Small intestine (tissue), 16 donors: ENCODE results near the gene CCDC38. TPM values are rescaled to one million over a fixed set of nuclear protein-coding genes. Genes with fewer than 3 reads are reported as not detected.

Source experiments
- DNase-seq, 2 donors: peaks; one replicate each; pipeline versions ENCODE4 v3.0.0 to v3.0.0-alpha.2; 2013
- FAIRE-seq: peaks from 2 replicates; lab custom pipeline; 2012; peaks lifted over from hg19 to GRCh38; lab: Jason Lieb, UNC
- H3K27ac ChIP-seq, 3 donors: one replicate each; pipeline ENCODE4 v1.5.1; 2013; ENCODE audit warnings: low read length in 2 of 3, mild to moderate bottlenecking in 2 of 3, control low read depth in 1 of 3, inconsistent platforms in 1 of 3, low read depth in 1 of 3, moderate library complexity in 1 of 3
- H3K27me3 ChIP-seq, 3 donors: one replicate each; pipeline ENCODE4 v1.6.1; 2013; ENCODE audit warnings: low read length in 3 of 3, inconsistent platforms in 1 of 3; ENCODE audit not compliant: control insufficient read depth in 3 of 3, insufficient read depth in 3 of 3
- H3K36me3 ChIP-seq, 3 donors: one replicate each; pipeline ENCODE4 v1.6.1; 2013; ENCODE audit warnings: low read length in 3 of 3, inconsistent platforms in 1 of 3, low read depth in 1 of 3, mild to moderate bottlenecking in 1 of 3, moderate library complexity in 1 of 3; ENCODE audit not compliant: control insufficient read depth in 3 of 3, insufficient read depth in 2 of 3
- H3K4me1 ChIP-seq, 3 donors: one replicate each; pipeline ENCODE4 v1.6.1; 2013; ENCODE audit warnings: low read length in 2 of 3, inconsistent platforms in 1 of 3, low read depth in 1 of 3, mild to moderate bottlenecking in 1 of 3, moderate library complexity in 1 of 3; ENCODE audit not compliant: control insufficient read depth in 3 of 3, insufficient read depth in 2 of 3
- H3K4me3 ChIP-seq, 3 donors: one replicate each; pipeline ENCODE4 v1.5.1; 2013; ENCODE audit warnings: low read length in 3 of 3, control low read depth in 1 of 3, inconsistent platforms in 1 of 3, low read depth in 1 of 3, mild to moderate bottlenecking in 1 of 3, moderate library complexity in 1 of 3
- H3K9me3 ChIP-seq, 2 donors: one replicate each; pipeline ENCODE4 v1.6.1; 2013; ENCODE audit warnings: low read depth in 1 of 2, low read length in 1 of 2; ENCODE audit not compliant: control insufficient read depth in 2 of 2, insufficient read depth in 1 of 2
- WGBS, 3 donors: extraction: QIAGEN DNeasy Blood & Tissue Kit; methylation state at CpG; one replicate each; pipeline ENCODE4 v1.1.7; 2013; 5-methylcytosine and 5-hydroxymethylcytosine counted together
- long read RNA-seq, 10 donors: transcript quantifications; one replicate each; lab custom pipeline, GENCODE V29; 2026
- polyA plus RNA-seq, 4 donors: library from polyadenylated mRNA; stranded (reverse) in 3 of 4; unstranded in 1 of 4; fragments of 200-250 nt in 3 of 4; fragments of 120-200 nt in 1 of 4; gene quantifications; one replicate each; pipeline versions ENCODE4 v1.2.1 to v1.2.3, GENCODE V29; 2013
- donor health status: healthy with polysubstance abuse.
- donor health status: control.
- donor health status: control.
- donor health status: Bipolar disorder and iron deficiency.
- donor health status: healthy.

The CCDC38 gene
- polyA plus RNA-seq, result under 1 TPM in 2 of 4 donors, not detected in 2; 0.09 to 0.58 TPM
- long read RNA-seq, donor 1, result 0 reads
- long read RNA-seq, donor 2, result 0 reads
- long read RNA-seq, donor 3, result 0 reads
- long read RNA-seq, donor 4, result 0 reads
- long read RNA-seq, donor 5, result 0 reads
- long read RNA-seq, donor 6, result 0 reads
- long read RNA-seq, donor 7, result 0 reads
- long read RNA-seq, donor 8, result 0 reads
- long read RNA-seq, donor 9, result 0 reads
- long read RNA-seq, donor 10, result 0 reads

DNA sequence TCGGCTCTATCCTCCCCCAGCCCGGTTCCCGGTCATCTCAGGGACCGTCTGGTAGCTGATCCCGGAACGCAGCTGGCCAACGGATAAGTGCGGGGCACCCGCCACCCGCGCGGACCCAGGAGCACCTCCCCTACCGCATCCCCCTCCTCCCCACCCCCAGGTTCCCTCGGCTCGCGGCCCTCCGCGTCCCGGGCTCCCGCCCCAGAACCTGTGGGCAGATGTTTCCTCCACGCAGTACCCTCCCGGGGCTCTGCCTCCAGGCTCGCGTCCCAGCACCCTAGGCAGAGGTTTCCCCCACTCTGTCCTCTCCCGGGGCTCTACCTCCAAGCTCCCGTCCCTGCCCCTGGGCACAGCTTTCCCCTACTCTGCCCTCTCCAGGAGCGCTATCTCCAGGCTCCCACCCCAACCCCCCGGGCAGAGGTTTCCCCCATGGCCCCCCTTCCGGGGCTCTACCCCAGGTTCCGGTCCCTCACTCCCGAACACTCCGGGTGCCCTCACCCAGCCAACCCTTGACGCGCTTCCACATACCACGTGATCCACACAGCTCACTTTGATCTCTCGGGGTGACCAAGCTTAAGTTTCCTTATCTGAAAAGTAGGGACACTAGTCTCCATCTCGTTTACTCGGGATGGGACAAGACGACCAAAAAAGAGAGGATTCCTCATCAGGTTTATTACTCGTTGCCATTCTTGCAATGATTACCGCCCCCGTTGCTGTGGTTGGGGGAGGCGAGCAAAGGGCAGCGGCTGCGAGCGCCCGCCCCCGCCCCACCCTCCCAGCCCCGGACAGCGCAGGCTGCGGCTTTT is at the start of gene CCDC38:
TSS of gene CCDC38 (minus strand) at position 91 of the 806 bp plus-strand sequence. CDS start 6,105 bp downstream, outside the sequence.
- FAIRE-seq (no peak), DNase-seq (peak; percentile 91)
- peak within 1 kb of the TSS; percentile 76 to 93 (median 81) for H3K27ac ChIP-seq
- H3K4me1 ChIP-seq, result peaks cover 0 to 5% (median 0%) of the 10 kb centered on the region in 3 donors
- H3K9me3 ChIP-seq, result no peaks in the 10 kb centered on the region
- peak within 1 kb of the TSS; percentile 82 to 88 (median 87) for H3K4me3 ChIP-seq
- no peaks in the 10 kb centered on the region for H3K36me3 ChIP-seq
- 0% methylated on average over 35 to 51 of the region's 51 CpGs for WGBS, 3 donors
- peaks cover 0 to 7% (median 0%) of the 10 kb centered on the region in 3 donors for H3K27me3 ChIP-seq

DNA sequence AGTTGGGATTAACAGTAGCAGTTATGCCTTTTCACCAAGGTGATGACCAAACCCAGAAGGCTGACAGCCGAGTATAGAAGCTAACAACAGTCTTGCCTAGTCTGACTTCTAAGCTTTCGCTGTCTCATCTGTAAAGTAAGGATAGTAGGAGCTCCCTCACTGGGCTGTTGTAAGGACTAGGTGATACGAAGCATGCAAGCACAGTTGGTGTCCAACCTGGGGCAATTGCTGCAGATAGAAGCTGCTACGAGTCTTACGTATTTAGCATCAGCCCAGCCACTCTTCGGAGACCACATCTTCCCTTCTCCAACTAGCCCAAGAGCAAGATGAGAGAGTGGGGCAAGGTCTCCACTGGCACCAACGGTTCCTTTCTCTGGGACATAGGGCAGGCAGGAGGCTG is 47.7 kb upstream of the CCDC38 start:
- Histone ChIP-seq H3K9me3 (peaks cover 0 to 6% of the 10 kb centered on the region in 2 donors), H3K27ac (no peak overlapping the region), H3K27me3 (peaks cover 0 to 4% (median 0%) of the 10 kb centered on the region in 3 donors), H3K36me3 (peaks cover 0 to 8% (median 0%) of the 10 kb centered on the region in 3 donors), H3K4me1 (no peaks in the 10 kb centered on the region), H3K4me3 (no peak overlapping the region)
- WGBS, 3 donors, result 83 to 90% (median 87%) methylated on average over 7 of the region's 7 CpGs
- no peak for FAIRE-seq
- DNase-seq, result no peak

- Histone ChIP-seq H3K27ac (no peak overlapping the region), H3K36me3 (peaks cover 0 to 7% (median 0%) of the 10 kb centered on the region in 3 donors), H3K27me3 (peaks cover 0 to 4% (median 0%) of the 10 kb centered on the region in 3 donors), H3K4me3 (no peak overlapping the region), H3K4me1 (no peaks in the 10 kb centered on the region), H3K9me3 (peaks cover 0 to 6% of the 10 kb centered on the region in 2 donors)
- FAIRE-seq (no peak), DNase-seq (no peak)
- whole genome bisulfite sequencing, 3 donors, result 54 to 85% (median 66%) methylated on average over 4 of the region's 4 CpGs
Measured at GRCh38 chr12:95989504-95990123, 47.2 kb upstream of the CCDC38 start.

DNA sequence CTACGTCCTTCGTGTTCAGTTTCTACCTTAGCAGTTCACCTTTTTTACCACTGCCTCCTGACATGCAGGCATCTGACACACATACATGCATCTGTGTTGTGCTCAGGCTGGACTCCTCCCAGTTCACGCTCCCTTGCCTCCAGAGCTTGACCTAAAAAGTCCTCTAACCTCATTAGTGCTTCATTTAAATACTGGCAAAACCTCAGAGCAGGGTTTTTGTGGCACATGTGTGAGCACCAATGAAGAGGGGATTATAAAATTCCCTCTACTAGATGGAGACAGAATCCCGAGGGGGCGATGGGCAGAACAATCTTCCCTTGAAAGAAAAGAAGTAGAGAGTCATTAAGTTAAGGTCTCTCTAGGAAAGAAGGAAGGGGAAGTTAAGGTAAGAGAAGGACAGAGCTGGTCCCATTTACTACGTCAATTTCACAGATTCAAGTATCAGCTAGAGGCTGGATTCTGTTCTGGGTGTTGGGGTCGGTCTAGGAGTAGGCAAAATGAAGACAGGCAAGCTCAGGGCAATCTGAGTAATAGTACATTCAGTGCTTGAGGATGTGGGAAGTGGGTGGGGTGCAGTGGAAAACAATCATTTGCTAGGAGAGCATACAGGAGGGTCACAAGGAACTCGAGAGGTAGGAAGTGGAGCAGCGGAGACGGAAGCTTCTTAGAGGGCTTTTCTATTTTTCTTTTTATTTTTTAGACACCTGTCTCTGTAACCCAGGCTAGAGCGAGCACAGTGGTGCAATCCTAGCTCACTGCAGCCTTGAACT is 46.3 kb upstream of the CCDC38 start:
- Histone ChIP-seq H3K4me3 (no peak overlapping the region), H3K27me3 (peaks cover 0 to 4% (median 0%) of the 10 kb centered on the region in 3 donors), H3K36me3 (peaks cover 0 to 4% (median 0%) of the 10 kb centered on the region in 3 donors), H3K4me1 (no peaks in the 10 kb centered on the region), H3K9me3 (peaks cover 0 to 6% of the 10 kb centered on the region in 2 donors), H3K27ac (no peak overlapping the region)
- DNase-seq (no peak), FAIRE-seq (no peak)
- 78 to 87% (median 82%) methylated on average over 11 of the region's 11 CpGs for WGBS, 3 donors

DNA sequence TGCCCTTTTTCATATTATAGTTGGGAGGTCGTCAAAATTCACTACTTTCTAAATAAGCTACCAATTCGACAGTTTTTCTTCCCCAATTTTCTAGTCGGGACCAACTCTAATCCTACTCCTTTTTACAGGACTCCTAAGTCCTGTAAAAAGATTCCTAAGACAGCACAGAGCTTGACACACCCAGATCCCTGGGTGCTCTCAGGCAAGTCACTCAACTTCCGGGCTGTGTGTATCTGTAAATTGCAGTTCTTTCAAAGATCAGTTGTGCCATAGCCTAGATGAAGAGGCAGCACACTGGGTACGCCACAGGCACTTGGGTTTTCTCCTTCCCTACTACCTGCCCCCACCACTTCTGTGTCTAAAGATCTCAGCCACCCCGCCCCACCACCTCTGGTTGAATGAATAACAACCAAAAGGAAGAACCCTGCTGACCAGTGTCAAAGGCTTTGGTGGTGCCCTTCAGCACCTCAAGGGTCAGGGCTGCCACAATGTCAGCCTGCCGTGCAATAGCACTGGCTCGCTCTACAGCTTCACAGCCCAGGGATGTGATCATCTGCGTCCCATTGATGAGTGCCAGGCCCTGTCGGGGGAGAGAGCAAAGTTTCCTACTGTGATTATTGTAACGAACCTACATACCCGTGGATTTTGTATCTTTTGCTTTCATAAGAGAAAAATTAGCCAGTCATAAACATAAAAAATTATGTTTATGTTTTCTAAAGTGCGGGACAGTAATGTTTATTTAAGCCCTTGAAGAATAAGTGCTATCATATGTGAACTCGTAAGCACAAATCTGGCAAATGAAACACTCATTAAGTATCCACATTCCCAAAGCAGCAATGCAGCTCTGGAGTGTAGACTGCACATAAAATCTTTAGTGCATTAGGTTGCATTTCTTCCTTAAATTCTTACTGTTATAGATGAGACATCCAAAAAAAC is 44.5 kb upstream of the CCDC38 start:
- peaks cover 0 to 6% of the 10 kb centered on the region in 2 donors for H3K9me3 ChIP-seq
- no peak overlapping the region for H3K27ac ChIP-seq
- WGBS, 3 donors, result 71 to 82% (median 81%) methylated on average over 14 of the region's 14 CpGs
- peaks cover 0 to 4% (median 0%) of the 10 kb centered on the region in 3 donors for H3K36me3 ChIP-seq
- DNase-seq (no peak), FAIRE-seq (no peak)
- no peaks in the 10 kb centered on the region for H3K4me1 ChIP-seq
- H3K27me3 ChIP-seq, result peaks cover 0 to 4% (median 0%) of the 10 kb centered on the region in 3 donors
- H3K4me3 ChIP-seq, result no peak overlapping the region

DNA sequence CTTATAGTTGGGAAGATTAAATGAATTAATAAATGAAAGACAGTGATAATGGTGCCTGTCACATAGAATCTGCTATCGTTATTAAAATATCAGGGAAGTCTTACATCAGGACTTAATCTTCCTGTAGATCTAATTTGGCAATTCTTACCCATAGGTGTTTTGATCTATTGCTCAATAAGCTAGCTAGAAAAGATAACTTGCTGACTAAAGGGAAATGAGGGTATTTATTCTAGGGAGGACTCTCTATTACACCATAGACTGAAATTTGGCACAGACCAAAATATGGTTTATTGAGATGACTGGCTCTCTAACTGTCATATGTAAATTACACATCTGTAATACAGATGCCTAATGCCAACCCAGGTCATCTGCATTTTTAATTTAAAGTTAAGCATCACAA is 42.3 kb upstream of the CCDC38 start:
- no peak for DNase-seq
- Histone ChIP-seq H3K4me1 (peaks cover 0 to 4% (median 0%) of the 10 kb centered on the region in 3 donors), H3K27me3 (peaks cover 0 to 4% (median 0%) of the 10 kb centered on the region in 3 donors), H3K4me3 (no peak overlapping the region), H3K36me3 (no peaks in the 10 kb centered on the region), H3K9me3 (no peaks in the 10 kb centered on the region), H3K27ac (no peak overlapping the region)
- no peak for FAIRE-seq
- WGBS, 3 donors, result 88 to 100% (median 95%) methylated on average over 1 of the region's 1 CpG

DNA sequence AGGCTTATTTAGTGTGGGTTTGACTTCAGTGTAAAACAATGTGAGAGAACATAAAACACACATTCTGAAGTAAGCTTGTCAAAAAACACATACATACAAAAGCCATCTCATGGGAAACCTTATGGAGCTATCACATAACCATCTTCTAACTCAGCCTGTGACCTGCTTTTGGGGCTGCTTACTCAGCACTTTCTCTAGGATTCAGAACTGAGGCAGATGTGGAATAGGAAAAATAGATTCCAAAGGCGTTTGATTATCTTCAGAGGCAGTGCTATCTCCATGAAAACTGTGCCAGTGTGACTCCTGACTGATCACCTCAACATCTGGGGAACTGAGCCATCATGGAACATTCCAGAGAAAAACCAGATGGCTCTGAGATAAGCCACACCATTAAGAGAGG is 40.2 kb upstream of the CCDC38 start:
- 76 to 82% (median 77%) methylated on average over 1 of the region's 1 CpG for WGBS, 3 donors
- no peak overlapping the region for H3K4me3 ChIP-seq
- FAIRE-seq, result no peak

More for the DNA sequence above, 40.2 kb upstream of the CCDC38 start:
- Histone ChIP-seq H3K27me3 (no peaks in the 10 kb centered on the region), H3K4me1 (peaks cover 0 to 4% (median 0%) of the 10 kb centered on the region in 3 donors), H3K9me3 (no peaks in the 10 kb centered on the region), H3K36me3 (no peaks in the 10 kb centered on the region), H3K27ac (no peak overlapping the region)
- DNase-seq, result no peak
